H9 (cell line): Measurements from ENCODE around the gene TIGD1. TPM values are rescaled to one million over a fixed set of nuclear protein-coding genes. Genes with fewer than 3 reads are reported as not detected.

ENCODE experiments used
- DNase-seq: peaks from one replicate; pipeline ENCODE4 v3.0.0-alpha.2; 2017
- H2AFZ ChIP-seq: one replicate; pipeline ENCODE4 v1.6.1; 2013; ENCODE audit warnings: mild to moderate bottlenecking, low read length, control low read depth, moderate library complexity
- H2AK5ac ChIP-seq: 2 replicates; pipeline ENCODE4 v1.6.1; 2013; ENCODE audit warnings: low read length, control low read depth, mixed read lengths; ENCODE audit not compliant: insufficient read length
- H2BK120ac ChIP-seq: one replicate; pipeline ENCODE4 v1.6.1; 2013; ENCODE audit warnings: low read depth, mild to moderate bottlenecking, low read length, control low read depth, inconsistent platforms; ENCODE audit not compliant: poor library complexity, severe bottlenecking
- H2BK12ac ChIP-seq: 2 replicates; pipeline ENCODE4 v1.6.1; 2013; ENCODE audit warnings: low read length, control low read depth, mixed read lengths, low read depth; ENCODE audit not compliant: insufficient read length
- H2BK15ac ChIP-seq: 2 replicates; pipeline ENCODE4 v1.6.1; 2013; ENCODE audit warnings: low read depth, low read length, control low read depth
- H2BK20ac ChIP-seq: one replicate; pipeline ENCODE4 v1.6.1; 2013; ENCODE audit warnings: low read depth, mild to moderate bottlenecking, low read length, control low read depth, inconsistent platforms; ENCODE audit not compliant: poor library complexity, severe bottlenecking
- H2BK5ac ChIP-seq: 2 replicates; pipeline ENCODE4 v1.6.1; 2013; ENCODE audit warnings: low read length, control low read depth, mixed read lengths; ENCODE audit not compliant: insufficient read length
- H3K14ac ChIP-seq: 2 replicates; pipeline ENCODE4 v1.6.1; 2013; ENCODE audit warnings: low read length, control low read depth; ENCODE audit not compliant: insufficient read depth
- H3K18ac ChIP-seq: 2 replicates; pipeline ENCODE4 v1.6.1; 2013; ENCODE audit warnings: low read depth, mild to moderate bottlenecking, mixed read lengths, low read length, control low read depth; ENCODE audit not compliant: insufficient read length
- H3K23ac ChIP-seq: 2 replicates; pipeline ENCODE4 v1.6.1; 2013; ENCODE audit warnings: low read length, control low read depth, mixed read lengths, low read depth; ENCODE audit not compliant: insufficient read length
- H3K23me2 ChIP-seq: 2 replicates; pipeline ENCODE4 v1.6.1; 2013; ENCODE audit warnings: low read depth, mild to moderate bottlenecking, mixed read lengths, low read length, control low read depth; ENCODE audit not compliant: insufficient read length, poor library complexity, severe bottlenecking
- H3K27ac ChIP-seq: 2 replicates; pipeline ENCODE4 v1.5.1; 2013; ENCODE audit warnings: low read length, control low read depth, mixed read lengths, low read depth; ENCODE audit not compliant: insufficient read length
- H3K27me3 ChIP-seq: 2 replicates; pipeline ENCODE4 v1.6.1; 2013; ENCODE audit warnings: low read length, control low read depth, inconsistent platforms; ENCODE audit not compliant: insufficient read depth
- H3K4ac ChIP-seq: 2 replicates; pipeline ENCODE4 v1.6.1; 2013; ENCODE audit warnings: low read depth, mild to moderate bottlenecking, control low read depth, inconsistent platforms, low read length, moderate library complexity
- H3K4me1 ChIP-seq: 2 replicates; pipeline ENCODE4 v1.6.1; 2013; ENCODE audit warnings: low read length, control low read depth, inconsistent platforms; ENCODE audit not compliant: insufficient read depth
- H3K4me2 ChIP-seq: 2 replicates; pipeline ENCODE4 v1.6.1; 2013; ENCODE audit warnings: low read length, control low read depth, mixed read lengths; ENCODE audit not compliant: insufficient read length, insufficient read depth
- H3K56ac ChIP-seq: 2 replicates; pipeline ENCODE4 v1.6.1; 2013; ENCODE audit warnings: low read depth, mild to moderate bottlenecking, mixed read lengths, low read length, control low read depth; ENCODE audit not compliant: insufficient read length
- H3K79me1 ChIP-seq: 2 replicates; pipeline ENCODE4 v1.6.1; 2013; ENCODE audit warnings: low read depth, mild to moderate bottlenecking, moderate library complexity, low read length, control low read depth, inconsistent platforms; ENCODE audit not compliant: insufficient read depth, poor library complexity, severe bottlenecking
- H3K79me2 ChIP-seq: 2 replicates; pipeline ENCODE4 v1.6.1; 2013; ENCODE audit warnings: low read length, control low read depth, inconsistent platforms; ENCODE audit not compliant: insufficient read depth
- H3K9ac ChIP-seq: 2 replicates; pipeline ENCODE4 v1.6.1; 2013; ENCODE audit warnings: low read length, control low read depth, mixed read lengths; ENCODE audit not compliant: insufficient read length; ENCODE audit errors: extremely low read depth
- H3K9me3 ChIP-seq: one replicate; pipeline ENCODE4 v1.6.1; 2013; ENCODE audit warnings: low read depth, low read length, inconsistent platforms; ENCODE audit not compliant: control insufficient read depth
- H3T11ph ChIP-seq: one replicate; pipeline ENCODE4 v1.6.1; 2013; ENCODE audit warnings: mild to moderate bottlenecking, low read length, control low read depth, inconsistent platforms
- H4K20me1 ChIP-seq: one replicate; pipeline ENCODE4 v1.6.1; 2013; ENCODE audit not compliant: control insufficient read depth, insufficient read length, insufficient read depth
- H4K5ac ChIP-seq: 2 replicates; pipeline ENCODE4 v1.6.1; 2013; ENCODE audit warnings: low read depth, mild to moderate bottlenecking, mixed read lengths, low read length, control low read depth; ENCODE audit not compliant: insufficient read length
- H4K8ac ChIP-seq: replicated peaks from 2 replicates; pipeline ENCODE4 v1.6.1; 2013; ENCODE audit warnings: low read length, control low read depth, mixed read lengths, low read depth; ENCODE audit not compliant: insufficient read length
- H4K91ac ChIP-seq: 2 replicates; pipeline ENCODE4 v1.6.1; 2013; ENCODE audit warnings: low read depth, mild to moderate bottlenecking, moderate library complexity, mixed read lengths, low read length, control low read depth; ENCODE audit not compliant: insufficient read length
- H3K27ac Mint-ChIP-seq, 3 experiments: 2 replicates in 2 of 3; 3 replicates in 1 of 3; pipeline ENCODE4 v1.8.0; 2020 to 2021; ENCODE audit warnings: mixed read lengths in 3 of 3, mild to moderate bottlenecking in 1 of 3, moderate library complexity in 1 of 3
- H3K27me3 Mint-ChIP-seq: 2 replicates; pipeline ENCODE4 v1.8.0; 2021; ENCODE audit warnings: low read depth, mild to moderate bottlenecking, moderate library complexity, mixed read lengths
- H3K36me3 Mint-ChIP-seq, 3 experiments: 2 replicates in 2 of 3; 3 replicates in 1 of 3; pipeline ENCODE4 v1.8.0; 2020 to 2021; ENCODE audit warnings: low read depth in 3 of 3, mixed read lengths in 3 of 3; ENCODE audit not compliant: insufficient read depth in 1 of 3
- H3K4me1 Mint-ChIP-seq, 2 experiments: 2 replicates each; pipeline ENCODE4 v1.8.0; 2020; ENCODE audit warnings: mixed read lengths in 2 of 2
- H3K4me3 Mint-ChIP-seq, 2 experiments: 2 replicates in 1 of 2; 3 replicates in 1 of 2; pipeline ENCODE4 v1.8.0; 2020 to 2021; ENCODE audit warnings: mild to moderate bottlenecking in 2 of 2, mixed read lengths in 2 of 2, moderate library complexity in 1 of 2
- H3K9me3 Mint-ChIP-seq, 2 experiments: 2 replicates in 1 of 2; 3 replicates in 1 of 2; pipeline ENCODE4 v1.8.0; 2020; ENCODE audit warnings: mild to moderate bottlenecking in 2 of 2, mixed read lengths in 2 of 2, moderate library complexity in 1 of 2
- CTCF ChIP-seq: fragments of 200-600 bp; sonication (generic); conservative IDR thresholded peaks from 3 replicates; pipeline ENCODE4 v1.8.0; 2021; ENCODE audit warnings: antibody characterized with exemption, mild to moderate bottlenecking
- WGBS: extraction: QIAGEN DNeasy Blood & Tissue Kit; methylation state at CpG from one replicate; pipeline ENCODE4 v1.1.7; 2013; ENCODE audit warnings: missing lambda C conversion rate, low lambda C conversion rate, mixed read lengths; ENCODE audit not compliant: insufficient read length; ENCODE audit errors: extremely low coverage; 5-methylcytosine and 5-hydroxymethylcytosine counted together
- total RNA-seq: library from RNA; stranded (reverse); gene quantifications from 2 replicates; pipeline ENCODE4 v1.2.1, GENCODE V29; 2021

The TIGD1 gene
- total RNA-seq, 1 experiment from 2014 or later: 6.3 TPM

GRCh38 chr2:232568161-232568560 is 17.8 kb upstream of the TIGD1 start:
- H3K79me2 ChIP-seq: no peaks in the 10 kb centered on the region
- WGBS: no CpG with 5 or more reads among the region's 5 CpGs
- no peaks in the 10 kb centered on the region for H3K27me3 Mint-ChIP-seq
- H2AFZ ChIP-seq: no peak overlapping the region
- H3K36me3 Mint-ChIP-seq: peaks cover 42 to 90% (median 74%) of the 10 kb centered on the region in 3 experiments; a peak in 6 of 7 replicates
- no peak overlapping the region for H4K91ac ChIP-seq
- H2BK5ac ChIP-seq: no peak overlapping the region
- H3K27me3 ChIP-seq: no peaks in the 10 kb centered on the region
- no peak overlapping the region for H3K4me3 Mint-ChIP-seq
- no peaks in the 10 kb centered on the region for H3K79me1 ChIP-seq
- H3K27ac ChIP-seq: no peak overlapping the region
- H3K9ac ChIP-seq: no peak overlapping the region
- H3K27ac Mint-ChIP-seq: no peak overlapping the region
- DNase-seq: no peak
- no peaks in the 10 kb centered on the region for H3K4me1 ChIP-seq
- no peak for TF ChIP-seq CTCF
- H3K56ac ChIP-seq: no peak overlapping the region
- no peak overlapping the region for H2BK15ac ChIP-seq
- no peak overlapping the region for H2AK5ac ChIP-seq
- no peak overlapping the region for H4K8ac ChIP-seq
- no peaks in the 10 kb centered on the region for H3K9me3 Mint-ChIP-seq
- no peaks in the 10 kb centered on the region for H3K23me2 ChIP-seq
- H3K18ac ChIP-seq: no peak overlapping the region
- no peak overlapping the region for H2BK20ac ChIP-seq
- H4K20me1 ChIP-seq: no peaks in the 10 kb centered on the region
- H3K4ac ChIP-seq: no peak overlapping the region
- no peak overlapping the region for H2BK12ac ChIP-seq
- H3T11ph ChIP-seq: no peak overlapping the region
- H4K5ac ChIP-seq: no peak overlapping the region
- no peak overlapping the region for H3K23ac ChIP-seq
- no peak overlapping the region for H2BK120ac ChIP-seq
- no peak overlapping the region for H3K14ac ChIP-seq
- H3K9me3 ChIP-seq: no peaks in the 10 kb centered on the region
- no peak overlapping the region for H3K4me2 ChIP-seq
- peaks cover 7 to 9% of the 10 kb centered on the region in 2 experiments; a peak in 3 of 4 replicates for H3K4me1 Mint-ChIP-seq
